IMR-90 (cell line): ENCODE measurements around the gene E2F4. TPM values are rescaled to one million over a fixed set of nuclear protein-coding genes. Genes with fewer than 3 reads are reported as not detected.

Experiments
- ATAC-seq: fragments of 200-7000 bp; cut with Tn5 transposase; 2 replicates; pipeline ENCODE4 v1.9.1; 2020; ENCODE audit warnings: low read depth, mild to moderate bottlenecking, moderate library complexity
- BruUV-seq: library from RNA; stranded (reverse); fragments of 400-500 nt; replicated peaks from 2 replicates; lab custom pipeline; 2021; lab: Mats Ljungman, UMichigan
- CTCF ChIA-PET: fragments of 300-600 bp; formaldehyde crosslinking; extraction: SDS; loops from one replicate; lab custom pipeline; 2021; ENCODE audit warnings: antibody characterized with exemption; lab: Yijun Ruan, JAX
- POLR2A ChIA-PET: fragments of 300-600 bp; sonication (Branson Sonifier 250); formaldehyde crosslinking; loops from one replicate; lab custom pipeline; 2022; ENCODE audit warnings: antibody characterized with exemption; ENCODE audit not compliant: unreplicated experiment; lab: Charles Lee
- DNase-seq: peaks from one replicate; pipeline ENCODE4 v3.0.0; 2013
- H2AFZ ChIP-seq: replicated peaks from 2 replicates; pipeline ENCODE3; 2013; ENCODE audit warnings: low read length, mild to moderate bottlenecking; ENCODE audit not compliant: poor library complexity
- H2AK5ac ChIP-seq: 2 replicates; pipeline ENCODE4 v1.6.1; 2013; ENCODE audit warnings: low read depth, low read length, inconsistent platforms
- H2AK9ac ChIP-seq: replicated peaks from 2 replicates; pipeline ENCODE3; 2013; ENCODE audit warnings: mild to moderate bottlenecking, low read depth, low read length, moderate library complexity; ENCODE audit not compliant: poor library complexity
- H2BK120ac ChIP-seq: 2 replicates; pipeline ENCODE4 v1.6.1; 2013; ENCODE audit warnings: low read depth, low read length, inconsistent platforms
- H2BK15ac ChIP-seq: 3 replicates; pipeline ENCODE4 v1.6.1; 2013; ENCODE audit warnings: low read depth, low read length, inconsistent platforms
- H2BK20ac ChIP-seq: 2 replicates; pipeline ENCODE4 v1.6.1; 2013; ENCODE audit warnings: low read depth, mild to moderate bottlenecking, inconsistent platforms, low read length, moderate library complexity
- H2BK5ac ChIP-seq: 2 replicates; pipeline ENCODE4 v1.6.1; 2013; ENCODE audit warnings: mild to moderate bottlenecking, low read depth, low read length, inconsistent platforms; ENCODE audit not compliant: poor library complexity, severe bottlenecking
- H3K14ac ChIP-seq: replicated peaks from 2 replicates; pipeline ENCODE4 v1.6.1; 2013; ENCODE audit warnings: low read depth, low read length, inconsistent platforms
- H3K18ac ChIP-seq: 2 replicates; pipeline ENCODE4 v1.6.1; 2013; ENCODE audit warnings: low read depth, low read length, control low read depth
- H3K23ac ChIP-seq: 2 replicates; pipeline ENCODE4 v1.6.1; 2013; ENCODE audit warnings: low read depth, low read length, inconsistent platforms
- H3K27ac ChIP-seq: 2 replicates; pipeline ENCODE4 v1.5.1; 2013; ENCODE audit warnings: mild to moderate bottlenecking, control low read depth, low read length; ENCODE audit not compliant: insufficient read depth
- H3K27me3 ChIP-seq: 2 replicates; pipeline ENCODE4 v1.6.1; 2013; ENCODE audit warnings: low read length; ENCODE audit not compliant: control insufficient read depth, insufficient read depth
- H3K36me3 ChIP-seq: 2 replicates; pipeline ENCODE4 v1.6.1; 2013; ENCODE audit warnings: low read length, mixed read lengths; ENCODE audit not compliant: control insufficient read depth, insufficient read depth
- H3K4ac ChIP-seq: 2 replicates; pipeline ENCODE4 v1.6.1; 2013; ENCODE audit warnings: low read depth, low read length, inconsistent platforms
- H3K4me1 ChIP-seq: 2 replicates; pipeline ENCODE4 v1.6.1; 2013; ENCODE audit warnings: low read length, mixed read lengths; ENCODE audit not compliant: control insufficient read depth, insufficient read depth
- H3K4me2 ChIP-seq: 2 replicates; pipeline ENCODE4 v1.6.1; 2013; ENCODE audit warnings: low read depth, mild to moderate bottlenecking, control low read depth, low read length, moderate library complexity
- H3K4me3 ChIP-seq: 2 replicates; pipeline ENCODE4 v1.5.1; 2013; ENCODE audit warnings: low read depth, mild to moderate bottlenecking, control low read depth, low read length, moderate library complexity; ENCODE audit not compliant: insufficient read depth
- H3K56ac ChIP-seq: 2 replicates; pipeline ENCODE4 v1.6.1; 2013; ENCODE audit warnings: low read length, inconsistent platforms; ENCODE audit not compliant: insufficient read depth; ENCODE audit errors: extremely low read depth
- H3K79me1 ChIP-seq, 2 experiments: 2 replicates each; pipeline ENCODE4 v1.6.1; 2013; ENCODE audit warnings: low read length in 2 of 2, inconsistent platforms in 1 of 2, low read depth in 1 of 2
- H3K9ac ChIP-seq: 2 replicates; pipeline ENCODE4 v1.6.1; 2013; ENCODE audit warnings: low read depth, low read length, control low read depth
- H3K9me1 ChIP-seq: 2 replicates; pipeline ENCODE4 v1.6.1; 2013; ENCODE audit warnings: low read length, inconsistent platforms; ENCODE audit not compliant: insufficient read depth
- H3K9me3 ChIP-seq: 2 replicates; pipeline ENCODE4 v1.6.1; 2013; ENCODE audit warnings: low read length; ENCODE audit not compliant: control insufficient read depth, insufficient read depth
- H4K20me1 ChIP-seq: 2 replicates; pipeline ENCODE4 v1.6.1; 2013; ENCODE audit warnings: low read length, inconsistent platforms; ENCODE audit not compliant: insufficient read depth
- H4K5ac ChIP-seq: 2 replicates; pipeline ENCODE4 v1.6.1; 2013; ENCODE audit warnings: mild to moderate bottlenecking, low read depth, low read length, control low read depth
- H4K8ac ChIP-seq, 2 experiments: 2 replicates each; pipeline ENCODE4 v1.6.1; 2013; ENCODE audit warnings: low read depth in 2 of 2, low read length in 2 of 2, control low read depth in 1 of 2, inconsistent platforms in 1 of 2
- H4K91ac ChIP-seq: 2 replicates; pipeline ENCODE4 v1.6.1; 2013; ENCODE audit warnings: low read depth, low read length, inconsistent platforms; ENCODE audit not compliant: insufficient read depth
- CEBPB ChIP-seq: IDR thresholded peaks from 2 replicates; pipeline ENCODE4 v1.6.1; 2012; ENCODE audit warnings: low read depth, low read length, improper control_type of control experiment
- CHD1 ChIP-seq: IDR thresholded peaks from 2 replicates; pipeline ENCODE4 v1.6.1; 2012; ENCODE audit warnings: low read depth, low read length, improper control_type of control experiment
- RCOR1 ChIP-seq: IDR thresholded peaks from 2 replicates; pipeline ENCODE4 v1.6.1; 2012; ENCODE audit warnings: mild to moderate bottlenecking, low read length, improper control_type of control experiment; ENCODE audit not compliant: insufficient replicate concordance
- WGBS, 2 experiments: methylation state at CpG; one replicate each; pipeline versions ENCODE4 v1.1.5 to v1.1.7; 2013; ENCODE audit warnings: missing lambda C conversion rate in 2 of 2; ENCODE audit not compliant: insufficient read length in 1 of 2; ENCODE audit errors: extremely low coverage in 2 of 2; 5-methylcytosine and 5-hydroxymethylcytosine counted together
- dilution Hi-C: fragments of 300-500 bp; cut with HindIII; formaldehyde crosslinking; loops from one replicate; pipeline ENCODE4 v1.14.3; 2018; ENCODE audit warnings: low sequenced_read_pairs; ENCODE audit not compliant: unreplicated experiment
- in situ Hi-C: fragments of 300-500 bp; cut with MboI; formaldehyde crosslinking; loops from 3 replicates; pipeline ENCODE4 v1.14.3; 2019; ENCODE audit warnings: low sequenced_read_pairs, inconsistent platforms, mixed read lengths
- intact Hi-C: fragments of 100-400 bp; cut with micrococcal nuclease; formaldehyde crosslinking; loops from 2 replicates; pipeline ENCODE4 v1.10.0; 2022
- polyA plus RNA-seq, 3 experiments: library from polyadenylated mRNA; depleted of rRNA; stranded (reverse); fragments of >200 nt; gene quantifications; 2 replicates each; pipeline ENCODE4 v1.2.3, GENCODE V29; 2012; ENCODE audit warnings: low replicate concordance in 1 of 3
- total RNA-seq: library from RNA; depleted of rRNA; stranded (reverse); fragments of >200 nt; gene quantifications from 2 replicates; pipeline ENCODE4 v1.2.3, GENCODE V29; 2012

E2F4 gene
- total and polyA plus RNA-seq, 2 of the 4 experiments (the other 2 are of a cell fraction), result 63.4 to 103 TPM

GRCh38 chr16:67238278-67238575 lies 46.3 kb downstream of the E2F4 start:
- Histone ChIP-seq H3K27me3 (no peaks in the 10 kb centered on the region), H3K18ac (no peak overlapping the region), H4K20me1 (no peaks in the 10 kb centered on the region; the same call in 1 of the 2 replicates), H2AK9ac (no peak overlapping the region), H3K9me1 (peaks cover 26% of the 10 kb centered on the region), H3K14ac (no peak overlapping the region), H3K4me2 (no peak overlapping the region), H3K4me3 (no peak overlapping the region), H2BK15ac (no peak overlapping the region), H3K79me1 (peaks cover 30 to 70% of the 10 kb centered on the region in 2 experiments; a peak in 3 of 4 replicates), H4K5ac (no peak overlapping the region), H3K36me3 (peaks cover 50% of the 10 kb centered on the region), H4K8ac (no peak overlapping the region), H3K4me1 (peaks cover 21% of the 10 kb centered on the region), H3K27ac (no peak overlapping the region), H3K23ac (no peak overlapping the region), H2BK120ac (no peak overlapping the region), H2BK20ac (no peak overlapping the region), H4K91ac (no peak overlapping the region), H2AK5ac (no peak overlapping the region), H3K56ac (no peak overlapping the region), H2AFZ (no peak overlapping the region), H3K9ac (no peak overlapping the region), H3K9me3 (no peaks in the 10 kb centered on the region), H2BK5ac (no peak overlapping the region), H3K4ac (no peak overlapping the region)
- no peak for ATAC-seq
- dilution Hi-C loops, result no loop called here
- no CpG with 5 or more reads among the region's 3 CpGs for WGBS, 2 experiments
- ChIA-PET CTCF (no interaction called here), POLR2A (no interaction called here)
- BruUV-seq, result no TSS peak
- DNase-seq, result no peak
- no peak for TF ChIP-seq RCOR1
- no peak for TF ChIP-seq CHD1
- no peak for TF ChIP-seq CEBPB
- intact Hi-C loops, result no loop called here
- in situ Hi-C loops, result no loop called here
